Measurements from ENCODE around the gene SLC66A2.

Gene SLC66A2

GRCh38 chr18:79950515-79951341 is 725 bp downstream of the SLC66A2 start:
- Histone ChIP-seq H3K4me1 (peaks cover 41 to 58% (median 50%) of the 10 kb centered on the region in 10 experiments), H3K9ac (peak overlapping the region; percentile 82 to 93 (median 88)), H3K4me3 (peak overlapping the region; percentile 75 to 94 (median 86)), H3K27ac (peak overlapping the region; percentile 63 to 84 (median 78)), H4K20me1 (peaks cover 28 to 56% (median 45%) of the 10 kb centered on the region in 11 experiments), H3K36me3 (peaks cover 16 to 35% (median 30%) of the 10 kb centered on the region in 11 experiments; a peak in 21 of 22 replicates), H3K9me3 (replicated peaks in 1 of 11) (no peaks in the 10 kb centered on the region), H3K4me2 (peak overlapping the region; percentile 88 to 100 (median 94)), H3K27me3 (no peaks in the 10 kb centered on the region; a peak in 1 of 22 replicates)
- TF ChIP-seq Cebpa-rat (IDR thresholded peaks at IDR 0.05), result no peak

- TF ChIP-seq Cebpa-rat (IDR thresholded peaks at IDR 0.05), result no peak
- Histone ChIP-seq H3K27me3 (no peaks in the 10 kb centered on the region; a peak in 1 of 22 replicates), H3K27ac (peak overlapping the region; percentile 63 to 84 (median 78))
Observed at GRCh38 chr18:79949697-79950487, 1.6 kb downstream of the SLC66A2 start.

GRCh38 chr18:79948719-79949411 is 2.6 kb downstream of the SLC66A2 start:
- H3K9me3 ChIP-seq (replicated peaks in 1 of 11), result no peaks in the 10 kb centered on the region
- peak overlapping the region; percentile 88 to 100 (median 94) for H3K4me2 ChIP-seq
- H3K4me1 ChIP-seq, result peaks cover 51 to 72% (median 66%) of the 10 kb centered on the region in 10 experiments
- peak overlapping the region; percentile 56 to 83 (median 77); a peak in 21 of 22 replicates for H3K27ac ChIP-seq
- peaks cover 47 to 70% (median 64%) of the 10 kb centered on the region in 11 experiments for H4K20me1 ChIP-seq
- H3K36me3 ChIP-seq, result peaks cover 16 to 50% (median 42%) of the 10 kb centered on the region in 11 experiments
- H3K9ac ChIP-seq, result peak overlapping the region; percentile 82 to 93 (median 88); a peak in 21 of 22 replicates
- H3K4me3 ChIP-seq, result peak overlapping the region; percentile 75 to 94 (median 86)
- TF ChIP-seq Cebpa-rat (IDR thresholded peaks at IDR 0.05), result no peak
- no peaks in the 10 kb centered on the region; a peak in 1 of 22 replicates for H3K27me3 ChIP-seq

More at GRCh38 chr18:79949697-79950487, 1.6 kb downstream of the SLC66A2 start:
- Histone ChIP-seq H4K20me1 (peaks cover 37 to 64% (median 54%) of the 10 kb centered on the region in 11 experiments), H3K4me1 (peaks cover 50 to 65% (median 55%) of the 10 kb centered on the region in 10 experiments), H3K4me2 (peak overlapping the region; percentile 88 to 100 (median 94)), H3K9ac (peak overlapping the region; percentile 82 to 93 (median 88)), H3K9me3 (replicated peaks in 1 of 11) (no peaks in the 10 kb centered on the region), H3K36me3 (peaks cover 16 to 43% (median 36%) of the 10 kb centered on the region in 11 experiments; a peak in 21 of 22 replicates), H3K4me3 (peak overlapping the region; percentile 75 to 94 (median 86))

GRCh38 chr18:79947881-79948610 is 3.4 kb downstream of the SLC66A2 start:
- H3K9ac ChIP-seq, result no peak overlapping the region

GRCh38 chr18:79947054-79947755 is 4.2 kb downstream of the SLC66A2 start:
- Histone ChIP-seq H3K4me1 (peaks cover 51 to 72% (median 65%) of the 10 kb centered on the region in 10 experiments), H4K20me1 (peaks cover 64 to 87% (median 80%) of the 10 kb centered on the region in 11 experiments), H3K4me2 (peak overlapping the region in 10 of 11 experiments; percentile 37 to 100 (median 94); a peak in 17 of 22 replicates), H3K27ac (no peak overlapping the region), H3K9ac (peak overlapping the region in 2 of 11 experiments; percentile 45 to 58; a peak in 2 of 22 replicates), H3K9me3 (replicated peaks in 1 of 11) (no peaks in the 10 kb centered on the region), H3K4me3 (no peak overlapping the region), H3K27me3 (no peaks in the 10 kb centered on the region; a peak in 1 of 22 replicates), H3K36me3 (peaks cover 30 to 66% (median 58%) of the 10 kb centered on the region in 11 experiments)
- TF ChIP-seq Cebpa-rat (IDR thresholded peaks at IDR 0.05), result no peak

More at GRCh38 chr18:79947881-79948610, 3.4 kb downstream of the SLC66A2 start:
- H3K4me2 ChIP-seq, result peak overlapping the region; percentile 88 to 100 (median 94)
- H4K20me1 ChIP-seq, result peaks cover 55 to 78% (median 72%) of the 10 kb centered on the region in 11 experiments
- no peaks in the 10 kb centered on the region; a peak in 1 of 22 replicates for H3K27me3 ChIP-seq
- H3K4me3 ChIP-seq, result no peak overlapping the region
- peaks cover 51 to 73% (median 66%) of the 10 kb centered on the region in 10 experiments for H3K4me1 ChIP-seq
- H3K27ac ChIP-seq, result peak overlapping the region in 3 of 11 experiments; percentile 76 to 81 (median 80); a peak in 4 of 22 replicates
- no peaks in the 10 kb centered on the region for H3K9me3 ChIP-seq (replicated peaks in 1 of 11)
- peaks cover 21 to 58% (median 49%) of the 10 kb centered on the region in 11 experiments for H3K36me3 ChIP-seq
- no peak for TF ChIP-seq Cebpa-rat (IDR thresholded peaks at IDR 0.05)

- H3K4me1 ChIP-seq, result peaks cover 50 to 65% (median 61%) of the 10 kb centered on the region in 10 experiments
- H3K4me2 ChIP-seq, result peak overlapping the region; percentile 8 to 76 (median 61); a peak in 20 of 22 replicates
- no peaks in the 10 kb centered on the region for H3K27me3 ChIP-seq
- H4K20me1 ChIP-seq, result peaks cover 79 to 98% (median 95%) of the 10 kb centered on the region in 11 experiments
- H3K4me3 ChIP-seq, result peak overlapping the region in 1 of 10 experiments; percentile 0; a peak in 1 of 20 replicates
- peak overlapping the region; percentile 23 to 70 (median 53); a peak in 19 of 22 replicates for H3K9ac ChIP-seq
- H3K9me3 ChIP-seq (replicated peaks in 1 of 11), result peaks cover 0 to 5% (median 0%) of the 10 kb centered on the region in 11 experiments; a peak in 2 of 22 replicates
- H3K36me3 ChIP-seq, result peaks cover 48 to 84% (median 76%) of the 10 kb centered on the region in 11 experiments
- peak overlapping the region in 8 of 11 experiments; percentile 4 to 57 (median 30); a peak in 13 of 22 replicates for H3K27ac ChIP-seq
- TF ChIP-seq Cebpa-rat (IDR thresholded peaks at IDR 0.05), result no peak
Observed at GRCh38 chr18:79945118-79946042, 6.1 kb downstream of the SLC66A2 start.

All from BLaER1 treated with 17β-estradiol and CSF1 and Interleukin-3, amounts not matched to agents 10 nM and 100 nM (cell line).